Central memory CD8-positive, alpha-beta T cell (primary cell): ENCODE results near the gene RESF1.

ENCODE experiments used
- ATAC-seq: fragments of 150-1000 bp; cut with Tn5 transposase; replicated peaks from 2 replicates; pipeline ENCODE4 v1.10.0; 2022; ENCODE audit warnings: mild to moderate bottlenecking, moderate FRiP score, moderate number of reproducible peaks; ENCODE audit not compliant: poor library complexity, severe bottlenecking; ENCODE audit errors: extremely low read depth
- DNase-seq, 2 donors: peaks; one replicate each; pipeline ENCODE4 v3.0.0; 2021; ENCODE audit warnings: low spot score in 2 of 2
- H3K27ac Mint-ChIP-seq: one replicate; pipeline ENCODE4 v1.8.0; 2022; ENCODE audit warnings: low read depth, mild to moderate bottlenecking, moderate library complexity, mixed read lengths
- H3K27me3 Mint-ChIP-seq: one replicate; pipeline ENCODE4 v1.8.0; 2022; ENCODE audit warnings: mixed read lengths
- H3K36me3 Mint-ChIP-seq: one replicate; pipeline ENCODE4 v1.8.0; 2022; ENCODE audit warnings: mild to moderate bottlenecking, moderate library complexity, mixed read lengths; ENCODE audit not compliant: insufficient read depth
- H3K4me1 Mint-ChIP-seq: one replicate; pipeline ENCODE4 v1.8.0; 2022; ENCODE audit warnings: mixed read lengths
- H3K4me3 Mint-ChIP-seq: one replicate; pipeline ENCODE4 v1.8.0; 2022; ENCODE audit warnings: mild to moderate bottlenecking, moderate library complexity, mixed read lengths
- H3K9me3 Mint-ChIP-seq: one replicate; pipeline ENCODE4 v1.8.0; 2022; ENCODE audit warnings: mixed read lengths

RESF1 gene, protein sequence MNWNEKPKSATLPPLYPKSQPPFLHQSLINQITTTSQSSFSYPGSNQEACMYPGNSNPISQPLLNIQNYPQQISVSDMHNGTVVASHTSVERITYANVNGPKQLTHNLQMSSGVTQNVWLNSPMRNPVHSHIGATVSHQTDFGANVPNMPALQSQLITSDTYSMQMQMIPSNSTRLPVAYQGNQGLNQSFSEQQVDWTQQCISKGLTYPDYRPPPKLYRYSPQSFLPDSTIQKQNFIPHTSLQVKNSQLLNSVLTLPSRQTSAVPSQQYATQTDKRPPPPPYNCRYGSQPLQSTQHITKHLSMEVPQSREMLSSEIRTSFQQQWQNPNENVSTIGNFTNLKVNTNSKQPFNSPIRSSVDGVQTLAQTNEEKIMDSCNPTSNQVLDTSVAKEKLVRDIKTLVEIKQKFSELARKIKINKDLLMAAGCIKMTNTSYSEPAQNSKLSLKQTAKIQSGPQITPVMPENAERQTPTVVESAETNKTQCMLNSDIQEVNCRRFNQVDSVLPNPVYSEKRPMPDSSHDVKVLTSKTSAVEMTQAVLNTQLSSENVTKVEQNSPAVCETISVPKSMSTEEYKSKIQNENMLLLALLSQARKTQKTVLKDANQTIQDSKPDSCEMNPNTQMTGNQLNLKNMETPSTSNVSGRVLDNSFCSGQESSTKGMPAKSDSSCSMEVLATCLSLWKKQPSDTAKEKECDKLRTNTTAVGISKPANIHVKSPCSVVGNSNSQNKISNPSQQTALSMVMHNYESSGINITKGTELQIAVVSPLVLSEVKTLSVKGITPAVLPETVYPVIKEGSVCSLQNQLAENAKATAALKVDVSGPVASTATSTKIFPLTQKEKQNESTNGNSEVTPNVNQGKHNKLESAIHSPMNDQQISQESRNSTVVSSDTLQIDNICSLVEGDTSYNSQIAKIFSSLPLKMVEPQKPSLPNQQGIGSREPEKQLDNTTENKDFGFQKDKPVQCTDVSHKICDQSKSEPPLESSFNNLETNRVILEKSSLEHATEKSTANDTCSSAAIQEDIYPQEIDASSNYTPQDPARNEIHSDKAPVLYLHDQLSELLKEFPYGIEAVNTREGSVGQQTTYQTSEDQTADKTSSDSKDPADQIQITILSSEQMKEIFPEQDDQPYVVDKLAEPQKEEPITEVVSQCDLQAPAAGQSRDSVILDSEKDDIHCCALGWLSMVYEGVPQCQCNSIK (N-terminal part only)

DNA sequence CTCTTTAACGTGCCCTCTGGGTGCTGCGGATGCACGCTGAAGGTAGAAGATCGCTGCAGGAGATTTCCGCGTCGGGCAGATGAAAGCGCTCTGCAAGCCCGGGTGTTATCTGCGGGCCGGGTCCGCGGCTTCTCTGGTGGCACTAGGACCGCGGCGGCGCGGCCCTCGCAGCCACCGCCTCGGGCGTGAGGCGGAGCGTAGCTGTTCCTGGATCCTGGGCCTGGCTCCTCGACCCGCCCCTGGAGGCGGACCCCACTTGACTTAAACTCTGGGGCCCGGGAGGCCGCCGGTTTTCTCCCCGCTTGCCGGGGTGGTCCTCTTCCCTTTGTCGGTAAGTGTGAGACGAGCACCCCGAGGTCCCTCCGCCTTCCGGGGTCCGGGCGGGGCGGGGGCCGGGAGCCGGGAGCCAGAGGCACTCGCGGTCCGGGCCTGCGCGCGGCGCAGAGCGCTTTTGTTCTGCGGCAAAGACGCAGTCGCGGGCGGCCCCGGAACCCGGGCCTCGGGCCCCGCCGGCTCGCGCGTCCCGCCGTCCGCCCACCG is at the start of gene RESF1:
RESF1 (plus strand) TSS at position 255 of the 540 bp plus-strand sequence. CDS start 21,541 bp downstream, outside the sequence.
- peak within 1 kb of the TSS; percentile 94 for H3K4me3 Mint-ChIP-seq
- H3K36me3 Mint-ChIP-seq, result peaks cover 47% of the 10 kb centered on the region
- DNase-seq, result peak; percentile 73 to 80
- H3K27me3 Mint-ChIP-seq, result no peaks in the 10 kb centered on the region
- H3K27ac Mint-ChIP-seq, result peak within 1 kb of the TSS; percentile 96
- no peaks in the 10 kb centered on the region for H3K9me3 Mint-ChIP-seq
- peaks cover 70% of the 10 kb centered on the region for H3K4me1 Mint-ChIP-seq
- peak; percentile 77 for ATAC-seq

DNA sequence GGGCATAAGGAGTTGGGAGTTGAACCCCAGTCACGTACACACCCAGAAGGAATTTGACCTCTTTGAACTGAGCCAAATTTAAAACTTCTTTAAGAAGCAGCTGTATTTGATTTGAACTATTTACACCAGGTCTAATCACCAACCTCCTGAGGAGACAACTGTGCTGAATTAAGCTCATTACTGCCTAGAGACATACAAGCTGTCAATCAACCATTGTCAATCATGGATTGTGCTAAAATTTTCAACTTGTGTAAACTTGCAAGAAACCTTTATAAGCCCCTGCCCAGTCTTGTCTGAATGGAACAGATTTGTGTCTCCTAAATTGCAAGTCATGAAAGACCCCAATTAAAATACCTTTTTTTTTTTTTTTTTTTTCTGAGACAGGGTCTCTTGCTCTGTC is 44.3 kb upstream of the RESF1 start:
- Mint-ChIP-seq H3K4me1 (peaks cover 6% of the 10 kb centered on the region), H3K4me3 (no peak overlapping the region), H3K27me3 (no peaks in the 10 kb centered on the region), H3K27ac (no peak overlapping the region), H3K9me3 (peaks cover 6% of the 10 kb centered on the region), H3K36me3 (peaks cover 2% of the 10 kb centered on the region)
- DNase-seq (no peak), ATAC-seq (no peak)

DNA sequence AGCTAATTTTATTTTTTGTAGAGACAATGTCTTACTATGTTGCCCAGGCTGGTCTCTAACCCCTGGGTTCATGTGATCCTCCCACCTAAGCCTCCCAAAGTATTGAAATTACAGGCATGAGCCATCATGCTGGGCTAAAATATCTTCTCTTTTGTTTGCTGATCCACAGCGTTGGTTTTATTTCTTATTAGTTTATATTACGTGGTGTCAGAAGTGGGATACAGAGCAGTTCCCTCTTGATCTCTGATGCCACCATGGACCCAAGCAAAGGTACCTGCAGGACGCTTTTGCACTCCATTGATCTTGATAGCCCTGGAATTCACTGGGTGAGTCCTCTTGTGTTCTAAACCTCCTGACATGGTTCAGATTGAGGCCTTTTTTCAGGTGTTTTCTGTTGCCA is 43.8 kb upstream of the RESF1 start:
- Mint-ChIP-seq H3K4me3 (no peak overlapping the region), H3K9me3 (peaks cover 6% of the 10 kb centered on the region), H3K36me3 (peaks cover 2% of the 10 kb centered on the region), H3K27ac (no peak overlapping the region), H3K27me3 (no peaks in the 10 kb centered on the region), H3K4me1 (peaks cover 4% of the 10 kb centered on the region)
- ATAC-seq, result no peak
- DNase-seq, result no peak

DNA sequence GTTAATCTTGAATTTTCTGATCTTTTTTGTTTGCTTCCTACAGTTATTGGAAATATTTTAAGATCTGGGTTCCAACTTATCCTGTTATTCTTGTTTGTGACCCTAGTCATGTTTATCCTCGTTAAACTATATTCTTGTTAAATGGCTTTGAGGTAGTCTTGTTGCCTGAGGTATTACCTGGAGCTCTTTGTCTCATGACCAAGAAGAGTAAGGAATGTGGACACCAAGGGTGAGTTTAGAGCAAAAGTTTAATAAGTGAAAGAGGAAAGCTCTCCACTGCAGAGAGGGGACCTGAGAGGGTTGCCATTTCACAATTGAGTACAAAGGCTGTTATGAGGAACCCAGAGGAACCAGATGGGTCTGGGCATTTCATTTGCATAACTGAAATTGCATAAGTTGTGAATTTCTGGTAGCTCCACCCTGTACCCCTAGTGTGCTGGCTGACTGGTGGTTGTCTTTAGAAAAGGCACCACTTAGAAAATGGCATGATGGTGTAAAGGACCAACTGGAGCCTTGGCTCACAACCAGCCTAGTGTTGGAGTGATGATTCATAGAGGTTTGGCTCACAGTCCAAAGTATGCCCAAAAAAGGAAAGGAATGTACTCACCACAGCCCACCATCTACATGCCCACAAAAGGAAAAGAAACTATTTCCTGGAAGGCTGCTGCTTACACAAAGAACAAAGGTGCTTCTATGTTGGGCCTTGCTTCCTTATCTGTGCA is 36.7 kb upstream of the RESF1 start:
- peaks cover 5% of the 10 kb centered on the region for H3K9me3 Mint-ChIP-seq
- H3K36me3 Mint-ChIP-seq, result no peaks in the 10 kb centered on the region
- H3K27ac Mint-ChIP-seq, result no peak overlapping the region
- H3K4me3 Mint-ChIP-seq, result no peak overlapping the region
- H3K27me3 Mint-ChIP-seq, result no peaks in the 10 kb centered on the region
- peaks cover 1% of the 10 kb centered on the region for H3K4me1 Mint-ChIP-seq
- DNase-seq, result no peak
- no peak for ATAC-seq

DNA sequence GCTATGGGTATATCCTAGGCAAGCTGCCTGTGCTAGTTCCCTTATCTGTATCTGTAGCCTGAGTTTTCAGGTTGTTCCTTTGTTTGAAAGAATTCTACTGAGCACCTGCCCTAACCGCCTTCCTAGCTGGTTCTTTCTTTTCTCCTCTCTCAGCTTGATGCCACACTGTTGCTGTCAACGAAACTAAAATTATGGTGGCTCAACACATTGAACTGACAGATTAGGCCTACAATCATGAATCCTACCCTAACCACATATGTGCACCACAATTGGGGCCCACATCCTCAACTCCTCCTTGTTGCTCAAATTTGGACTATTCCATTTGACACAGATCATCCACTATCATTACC is 36.2 kb upstream of the RESF1 start:
- no peak for DNase-seq
- H3K27me3 Mint-ChIP-seq, result no peaks in the 10 kb centered on the region
- ATAC-seq, result no peak
- H3K4me3 Mint-ChIP-seq, result no peak overlapping the region
- H3K27ac Mint-ChIP-seq, result no peak overlapping the region
- peaks cover 5% of the 10 kb centered on the region for H3K9me3 Mint-ChIP-seq
- H3K36me3 Mint-ChIP-seq, result no peaks in the 10 kb centered on the region
- H3K4me1 Mint-ChIP-seq, result peaks cover 7% of the 10 kb centered on the region

DNA sequence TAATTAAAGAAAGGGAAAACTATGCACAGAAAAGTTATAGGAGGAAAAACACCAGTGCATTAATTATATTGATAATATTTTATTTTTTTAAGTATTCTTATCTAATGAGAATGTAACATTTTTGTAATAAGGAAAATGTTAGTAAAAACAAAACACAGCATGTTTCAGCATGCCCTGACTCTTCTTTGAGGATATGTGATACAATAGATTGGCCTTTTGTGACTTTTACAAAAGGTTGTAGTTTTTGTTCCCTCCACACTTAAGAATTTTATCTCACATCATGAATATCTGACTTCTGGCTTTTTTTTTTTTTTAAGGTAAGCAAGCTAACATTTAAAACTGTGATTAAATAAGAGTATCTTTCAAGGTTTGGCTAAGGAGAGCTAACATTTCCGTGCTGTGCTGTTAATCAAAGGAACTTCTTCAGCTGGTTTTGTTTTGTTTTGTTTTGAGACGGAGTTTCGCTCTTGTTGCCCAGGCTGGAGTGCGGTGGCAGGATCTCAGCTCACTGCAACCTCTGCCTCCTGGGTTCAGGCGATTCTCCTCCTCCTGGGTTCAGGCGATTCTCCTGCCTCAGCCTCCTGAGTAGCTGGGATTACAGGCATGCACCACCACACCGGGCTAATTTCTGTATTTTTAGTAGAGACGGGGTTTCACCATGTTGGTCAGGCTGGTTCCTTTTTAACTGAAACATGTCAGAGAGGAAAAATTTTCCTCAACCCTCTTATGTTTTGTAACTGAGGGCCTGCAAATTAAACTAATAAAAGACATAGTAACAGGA is 30.8 kb upstream of the RESF1 start:
- Mint-ChIP-seq H3K4me3 (peak overlapping the region; percentile 77), H3K9me3 (no peaks in the 10 kb centered on the region), H3K36me3 (peaks cover 3% of the 10 kb centered on the region), H3K27me3 (no peaks in the 10 kb centered on the region), H3K4me1 (peaks cover 61% of the 10 kb centered on the region), H3K27ac (peak overlapping the region; percentile 93)
- ATAC-seq (peak; percentile 26), DNase-seq (no peak)

DNA sequence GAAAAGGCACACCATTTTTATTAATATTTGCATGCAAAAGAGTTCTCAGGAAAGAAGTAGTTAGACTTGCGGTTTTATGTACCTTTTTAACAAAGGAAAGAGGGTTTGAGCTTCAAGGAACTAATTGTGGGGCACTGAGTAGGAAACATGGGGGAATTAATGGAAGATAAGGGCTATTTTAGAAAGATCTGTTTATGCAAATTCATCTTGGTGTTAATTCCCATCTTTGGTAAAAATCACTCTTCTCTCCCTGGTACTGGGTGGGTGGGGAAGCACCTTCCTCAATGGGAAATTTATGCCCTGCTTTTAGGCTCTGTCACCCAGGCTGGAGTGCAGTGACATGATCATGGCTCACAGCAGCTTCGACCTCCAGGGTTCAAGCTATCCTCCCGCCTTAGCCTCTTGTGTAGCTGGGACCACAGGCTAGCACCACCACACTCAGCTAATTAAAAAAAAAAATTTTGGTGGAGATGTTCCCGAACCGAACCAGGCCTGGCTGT is 30.1 kb upstream of the RESF1 start:
- DNase-seq, result no peak

DNA sequence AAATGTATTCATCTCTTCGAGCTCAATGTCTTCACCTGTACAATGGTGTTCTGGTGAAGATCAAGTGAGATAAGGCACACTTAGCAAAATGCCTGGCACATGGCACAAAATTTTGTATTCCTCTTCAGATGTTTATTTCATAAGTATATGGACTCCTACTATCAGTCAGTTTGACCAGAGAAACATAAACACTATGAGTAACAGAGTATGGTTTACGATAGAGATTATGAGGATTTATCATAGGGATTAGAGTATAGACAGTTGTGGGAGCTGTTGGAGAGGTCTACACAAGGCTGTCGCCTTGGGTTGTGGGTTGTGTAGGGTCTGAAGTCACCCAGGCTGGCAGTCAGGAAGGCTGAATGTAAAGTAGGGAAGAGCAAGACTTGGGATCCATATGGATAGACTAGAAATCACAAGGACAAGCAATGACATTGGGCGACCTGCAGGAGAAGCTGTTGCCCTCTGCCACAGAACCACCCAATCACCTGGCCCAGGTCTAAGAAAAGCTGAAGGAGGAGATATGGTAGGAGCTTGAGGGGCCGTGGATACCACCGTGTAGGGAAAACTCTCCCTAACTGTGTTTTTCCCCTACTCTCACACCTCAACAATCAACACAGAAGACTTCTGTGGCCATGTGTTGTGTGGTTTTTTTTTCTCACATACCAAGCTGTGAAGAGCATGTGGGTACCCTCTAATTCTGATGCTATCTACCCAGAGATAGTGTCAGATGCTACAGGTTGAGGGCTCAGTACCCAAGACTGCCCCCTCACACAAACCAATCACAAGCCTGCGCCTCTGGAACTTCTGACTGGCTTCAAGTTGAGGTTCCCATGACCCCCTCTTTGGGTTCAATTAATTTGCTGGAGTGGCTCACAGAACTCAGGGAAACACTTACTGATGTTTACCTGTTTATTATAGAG is 27.2 kb upstream of the RESF1 start:
- Mint-ChIP-seq H3K9me3 (no peaks in the 10 kb centered on the region), H3K27me3 (no peaks in the 10 kb centered on the region), H3K27ac (peak overlapping the region; percentile 11), H3K4me3 (peak overlapping the region; percentile 8), H3K36me3 (peaks cover 3% of the 10 kb centered on the region), H3K4me1 (peaks cover 68% of the 10 kb centered on the region)
- ATAC-seq (peak; percentile 96), DNase-seq (peak in 1 of 2 donors; percentile 26)

More for the DNA sequence above, 30.1 kb upstream of the RESF1 start:
- Mint-ChIP-seq H3K4me3 (peak overlapping the region; percentile 77), H3K27ac (peak overlapping the region; percentile 93), H3K36me3 (peaks cover 3% of the 10 kb centered on the region), H3K27me3 (no peaks in the 10 kb centered on the region), H3K9me3 (no peaks in the 10 kb centered on the region), H3K4me1 (peaks cover 66% of the 10 kb centered on the region)
- ATAC-seq, result no peak

DNA sequence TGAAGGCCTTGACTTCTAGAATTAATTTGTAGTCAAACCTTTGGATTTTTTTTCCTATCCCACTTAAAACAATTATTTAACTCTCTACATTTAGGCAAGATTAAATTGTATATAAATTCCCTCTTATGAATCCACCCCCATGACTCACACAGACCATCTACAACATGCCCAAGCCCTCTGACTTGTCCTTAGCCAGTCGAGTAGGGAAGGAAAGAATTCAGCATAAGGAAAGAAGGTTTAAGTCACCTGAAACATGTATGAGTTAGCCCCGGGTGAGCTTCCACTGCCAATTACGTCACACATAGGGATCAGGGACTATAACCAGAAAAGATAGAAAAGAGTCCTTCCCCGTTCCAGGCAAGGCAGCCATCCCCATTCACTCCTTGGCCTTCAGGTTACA is 14.9 kb upstream of the RESF1 start:
- no peak for DNase-seq
- H3K27ac Mint-ChIP-seq, result no peak overlapping the region
- H3K4me3 Mint-ChIP-seq, result no peak overlapping the region
- peaks cover 6% of the 10 kb centered on the region for H3K4me1 Mint-ChIP-seq
- H3K9me3 Mint-ChIP-seq, result peaks cover 7% of the 10 kb centered on the region
- no peaks in the 10 kb centered on the region for H3K27me3 Mint-ChIP-seq
- peaks cover 2% of the 10 kb centered on the region for H3K36me3 Mint-ChIP-seq
- no peak for ATAC-seq

DNA sequence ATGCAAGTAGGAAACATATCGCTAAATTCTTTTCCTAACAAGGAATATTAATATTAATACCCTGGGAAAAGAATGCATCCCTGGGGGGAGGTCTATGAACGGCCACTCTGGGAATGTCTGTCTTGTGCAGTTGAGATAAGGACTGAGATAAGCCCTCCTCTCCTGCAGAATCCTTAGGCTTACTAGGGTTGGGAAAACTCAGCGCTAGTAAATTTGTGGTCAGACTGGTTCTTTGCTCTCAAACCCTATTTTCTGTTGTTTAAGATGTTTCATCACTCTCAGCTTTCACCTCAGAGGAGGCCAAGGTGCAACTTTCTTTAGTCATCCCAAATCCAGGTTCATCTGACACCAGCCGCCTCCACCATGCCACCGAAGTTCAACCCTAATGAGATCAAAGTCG is 11.2 kb upstream of the RESF1 start:
- Mint-ChIP-seq H3K4me1 (peaks cover 30% of the 10 kb centered on the region), H3K36me3 (peaks cover 2% of the 10 kb centered on the region), H3K4me3 (no peak overlapping the region), H3K9me3 (peaks cover 7% of the 10 kb centered on the region), H3K27ac (no peak overlapping the region), H3K27me3 (no peaks in the 10 kb centered on the region)
- ATAC-seq, result no peak
- DNase-seq, result no peak
